HG03378 (cell line): ENCODE measurements around the gene COBL.

Experiments used
- ATAC-seq: cut with Tn5 transposase; IDR thresholded peaks from one replicate; pipeline ENCODE4 v1.9.1; 2021; ENCODE audit warnings: mild to moderate bottlenecking, moderate library complexity; ENCODE audit not compliant: unreplicated experiment

Gene COBL

DNA sequence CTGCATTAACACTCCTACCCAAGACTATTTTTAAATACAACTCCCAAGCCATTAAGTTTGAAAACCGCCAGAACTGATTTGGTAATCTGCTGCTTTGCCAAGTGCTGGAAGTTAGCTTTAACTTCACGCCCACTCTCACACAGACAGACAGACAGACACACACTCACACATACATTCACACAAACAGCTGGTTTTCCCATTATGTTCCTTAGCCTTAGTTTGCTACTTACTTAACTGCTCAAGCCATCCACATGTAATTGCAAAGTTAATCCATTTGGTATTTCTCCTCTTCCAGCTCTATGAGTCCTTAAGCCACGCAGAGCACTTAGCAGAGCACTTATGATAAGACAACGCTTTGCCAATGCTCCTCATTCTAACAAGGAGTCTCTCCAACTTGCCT, 8.3 kb downstream of the COBL start:
- ATAC-seq: no peak

DNA sequence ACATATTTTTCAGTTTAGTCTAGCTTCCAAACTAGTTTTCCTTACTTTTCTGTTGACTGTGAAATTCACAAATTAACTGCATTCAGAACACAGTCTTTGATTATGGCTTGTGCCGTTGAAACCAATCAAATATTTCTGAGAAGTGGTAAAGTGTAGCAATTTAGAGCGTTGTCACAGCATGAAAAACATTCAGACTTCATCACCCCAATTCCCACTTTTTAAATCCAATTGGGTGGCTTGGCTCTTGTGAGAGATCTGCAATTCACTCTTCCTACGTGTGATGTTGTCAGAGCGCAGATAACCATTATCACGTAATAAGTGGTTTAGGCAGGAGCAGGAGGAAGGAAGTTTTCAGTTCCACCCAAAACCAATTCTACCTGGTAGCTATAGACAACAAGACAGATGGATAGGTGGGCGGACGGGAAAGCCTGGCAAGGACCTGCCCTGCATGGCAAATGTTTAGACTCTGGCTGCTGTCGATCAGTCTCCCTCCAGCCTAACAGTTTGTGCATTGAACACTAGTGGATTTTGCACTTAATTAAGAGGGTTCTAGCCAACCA, 8.9 kb downstream of the COBL start:
- ATAC-seq: no peak

DNA sequence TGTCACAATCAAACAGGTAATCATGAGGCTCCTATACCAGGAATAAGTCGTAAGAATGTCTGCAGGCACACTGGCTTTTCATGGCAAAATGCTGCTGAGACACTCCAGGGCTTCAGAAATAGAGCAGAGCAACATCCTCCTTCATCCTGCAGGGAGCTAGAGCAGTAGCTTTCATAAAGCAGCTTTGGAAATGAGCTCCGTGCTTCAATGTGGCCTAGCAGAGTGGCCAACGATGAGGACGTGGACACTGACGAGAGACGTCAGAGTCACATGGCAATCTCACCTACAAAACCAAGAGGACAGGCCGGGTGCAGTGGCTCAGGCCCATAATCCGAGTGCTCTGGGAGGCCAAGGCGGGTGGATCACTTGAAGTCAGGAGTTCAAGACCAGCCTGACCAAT, 9.8 kb downstream of the COBL start:
- ATAC-seq: no peak

DNA sequence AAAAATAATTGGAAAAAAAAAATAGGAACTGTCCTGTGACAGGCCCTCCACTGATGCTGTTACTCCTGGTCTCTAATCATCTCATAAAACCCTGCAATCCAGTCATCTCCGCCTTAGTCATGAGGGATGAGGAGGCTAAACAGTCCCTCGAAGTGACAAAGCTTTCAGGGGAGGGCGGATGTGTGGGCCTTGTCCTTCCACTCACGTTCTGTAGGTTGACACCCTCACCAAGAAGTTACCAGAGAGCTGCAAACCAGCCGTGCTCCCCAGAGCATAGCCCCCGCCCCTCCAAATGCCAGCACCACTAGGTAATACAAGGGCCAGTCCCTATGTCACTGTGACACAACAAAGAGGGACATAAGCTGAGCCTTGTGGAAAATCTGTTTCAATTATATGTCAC, 11.9 kb downstream of the COBL start:
- no peak for ATAC-seq

DNA sequence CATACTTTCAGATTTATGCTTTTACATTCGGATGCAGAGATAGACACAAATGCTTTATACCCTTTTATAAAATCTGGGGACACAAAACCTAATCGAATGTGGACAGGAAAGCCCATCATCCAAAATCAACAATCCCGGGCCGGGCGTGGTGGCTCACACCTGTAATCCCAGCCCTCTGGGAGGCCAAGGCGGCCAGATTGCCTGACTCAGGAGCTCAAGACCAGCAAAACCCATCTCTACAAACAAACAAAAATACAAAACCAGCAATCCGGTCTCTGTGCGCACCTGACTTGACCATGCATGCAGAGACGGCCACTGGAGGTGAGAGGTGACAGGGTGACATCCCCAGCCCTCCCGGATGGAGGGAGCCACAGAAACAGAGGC, 13.5 kb downstream of the COBL start:
- ATAC-seq: no peak

DNA sequence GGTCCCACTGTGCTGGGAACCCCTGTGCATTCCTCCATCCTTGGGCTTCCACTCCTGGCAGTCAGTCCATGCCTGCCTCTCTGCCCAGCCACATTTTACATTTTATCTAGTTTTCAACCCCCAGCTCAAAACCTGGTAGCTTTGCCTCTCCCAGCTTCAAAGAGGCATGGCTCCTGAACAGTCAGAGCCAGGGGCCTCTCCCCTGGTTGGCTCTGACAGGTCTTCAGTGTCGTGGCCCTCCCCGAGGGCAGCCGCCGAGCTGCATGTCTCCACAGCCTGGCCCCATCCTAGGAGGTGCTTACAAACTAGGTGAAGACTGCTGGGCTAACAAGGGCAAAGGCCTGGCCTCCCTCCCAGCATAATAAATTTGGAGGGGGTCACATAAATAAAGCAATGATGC, 14.8 kb downstream of the COBL start:
- ATAC-seq: no peak

DNA sequence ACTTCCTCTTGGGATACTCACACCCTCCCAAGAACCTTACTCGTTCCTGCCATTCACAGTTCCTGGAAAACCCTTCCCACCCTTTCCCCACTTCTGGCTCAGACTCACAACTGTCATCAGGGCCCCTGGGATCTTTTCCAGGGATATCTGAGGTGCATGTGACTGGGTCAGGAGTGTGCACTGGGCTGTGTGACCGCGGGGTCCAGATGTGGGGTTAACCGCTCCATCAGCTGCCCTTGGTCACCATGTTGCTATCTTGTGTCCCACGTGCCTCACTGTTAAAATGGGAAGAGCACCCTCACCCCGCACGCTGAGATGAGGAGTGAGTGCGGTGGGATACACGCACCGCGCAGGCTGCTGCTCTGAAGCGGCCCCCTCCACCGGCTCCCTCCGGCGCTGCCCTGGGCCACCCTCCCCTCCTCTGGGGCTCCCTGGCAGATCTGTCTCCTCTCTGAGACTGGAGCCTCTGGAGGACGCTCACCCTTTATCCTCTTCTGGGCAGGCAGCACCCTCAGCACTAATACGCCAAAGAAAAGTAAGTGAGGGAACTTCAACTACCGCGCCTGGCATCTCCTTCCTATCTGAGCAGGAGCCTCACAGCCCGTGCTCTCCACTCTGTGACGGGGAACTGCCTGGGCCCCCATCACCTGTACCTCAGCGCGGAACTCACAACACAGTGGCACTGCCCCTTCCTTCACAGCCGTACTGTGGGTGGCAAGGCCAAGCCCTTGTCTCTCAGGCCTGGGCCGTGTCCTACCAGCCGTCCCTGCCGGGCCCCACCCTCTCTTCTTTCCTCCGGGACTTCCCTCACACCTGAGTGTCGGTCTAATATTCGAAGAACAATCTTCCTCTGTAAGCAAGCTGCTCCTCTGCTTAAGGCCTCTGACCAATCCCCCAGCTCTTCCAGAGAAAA, 15.6 kb downstream of the COBL start:
- ATAC-seq: no peak

DNA sequence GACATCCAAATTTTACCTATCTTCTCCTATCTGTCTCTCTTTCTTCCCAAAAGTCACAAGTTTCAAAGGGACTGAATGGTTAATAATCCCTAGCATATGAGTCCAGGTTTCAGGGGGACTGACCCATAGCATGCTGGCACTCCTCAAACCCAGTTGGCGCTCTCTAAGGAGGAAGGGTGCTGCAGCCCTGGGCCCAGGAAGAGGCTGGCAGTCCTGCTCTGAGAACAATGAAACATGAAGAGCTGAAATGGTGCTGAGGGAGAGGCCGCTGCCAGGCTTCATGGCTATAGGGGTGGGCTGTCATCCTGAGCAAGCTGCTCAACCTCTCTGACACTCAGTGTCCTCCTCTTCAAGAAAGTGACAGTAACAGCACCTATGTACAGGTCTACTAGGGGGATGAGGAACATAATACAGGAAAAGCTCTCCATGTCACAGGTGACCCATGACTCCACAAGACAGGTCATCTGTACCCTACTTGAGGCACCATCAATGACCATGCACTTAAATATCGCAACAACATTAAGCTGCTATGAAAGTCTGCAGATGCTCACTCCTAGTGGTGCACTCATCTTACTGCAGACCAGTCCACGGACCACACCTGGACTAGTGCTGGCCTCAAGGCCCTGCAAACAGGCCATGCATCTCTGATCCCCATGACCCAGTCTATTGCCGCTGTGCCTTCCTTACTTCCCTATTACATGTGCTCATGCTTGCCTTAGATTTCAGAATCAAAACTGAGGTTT, 17.0 kb downstream of the COBL start:
- no peak for ATAC-seq

DNA sequence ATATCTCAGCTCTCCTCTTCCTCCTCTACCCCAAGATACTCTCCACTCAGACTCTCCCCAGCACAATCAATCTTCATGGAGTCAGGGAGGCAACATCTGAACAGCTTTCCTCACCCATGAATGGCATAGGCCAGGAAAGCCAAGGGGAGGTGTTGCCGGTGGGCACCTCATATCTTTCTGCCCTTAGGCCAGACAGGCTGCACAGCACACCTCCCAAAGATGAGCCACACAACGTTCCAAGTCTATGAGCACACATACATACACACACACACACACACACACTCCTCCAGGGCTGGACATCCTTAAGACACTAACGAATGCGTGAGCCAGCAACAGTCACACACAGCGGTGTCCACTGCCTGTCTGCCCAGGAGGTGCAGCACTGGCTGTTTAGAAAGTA, 17.7 kb downstream of the COBL start:
- ATAC-seq: no peak

DNA sequence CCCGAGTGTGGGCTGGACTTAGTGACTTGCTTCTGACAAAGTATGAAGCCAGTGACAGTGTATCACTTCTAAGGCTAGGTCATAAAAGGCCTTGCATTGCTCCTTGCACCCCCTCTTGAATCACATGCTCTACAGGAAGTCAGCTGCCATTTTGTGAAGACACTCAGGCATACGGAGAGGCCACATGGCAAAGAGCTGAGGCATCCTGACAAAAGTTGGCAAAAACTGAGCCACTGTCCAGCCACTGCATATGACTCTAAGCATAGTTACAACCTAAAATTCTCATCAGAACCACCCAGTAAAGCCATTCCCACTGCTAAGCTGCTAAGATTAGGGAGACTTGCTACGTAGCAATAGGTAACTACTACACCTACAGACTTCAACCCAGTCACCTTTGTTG, 18.6 kb downstream of the COBL start:
- ATAC-seq: no peak

DNA sequence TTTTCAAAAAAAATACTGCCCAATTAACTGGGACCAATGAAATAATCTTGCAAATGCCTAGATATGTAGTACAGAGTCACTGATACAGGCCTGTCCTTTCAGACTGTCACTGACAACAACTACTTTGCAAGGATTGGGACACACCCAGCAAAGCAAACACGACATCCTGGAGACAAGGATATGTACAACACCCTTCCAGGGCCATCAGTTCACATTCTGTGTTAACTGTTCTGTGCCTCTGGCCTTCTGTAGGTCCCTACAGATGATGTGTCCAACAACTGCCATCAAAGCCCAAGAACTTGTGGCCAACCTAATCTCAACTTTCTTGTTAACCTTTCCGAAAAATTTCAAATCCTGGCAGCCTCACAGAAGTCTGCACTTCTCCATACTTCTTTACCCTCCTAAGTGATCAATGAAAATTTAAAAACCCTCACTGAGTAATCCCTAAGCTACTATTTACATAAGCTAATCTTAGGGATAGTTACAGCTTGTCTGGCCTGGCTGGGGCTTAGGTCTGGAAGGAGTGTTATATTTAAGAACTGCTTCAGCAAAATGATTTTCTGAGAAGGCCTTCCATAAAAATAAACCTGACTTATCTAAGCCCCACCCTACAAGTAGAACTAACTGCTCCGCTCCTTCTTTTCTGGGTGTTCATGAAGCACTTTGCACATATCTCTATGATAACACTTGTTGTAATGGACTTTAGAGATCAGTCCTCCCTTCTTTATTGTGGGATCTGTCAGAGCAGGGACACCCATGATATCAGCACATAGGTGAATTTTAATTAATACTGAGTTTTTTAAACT, 21.0 kb downstream of the COBL start:
- ATAC-seq: no peak

DNA sequence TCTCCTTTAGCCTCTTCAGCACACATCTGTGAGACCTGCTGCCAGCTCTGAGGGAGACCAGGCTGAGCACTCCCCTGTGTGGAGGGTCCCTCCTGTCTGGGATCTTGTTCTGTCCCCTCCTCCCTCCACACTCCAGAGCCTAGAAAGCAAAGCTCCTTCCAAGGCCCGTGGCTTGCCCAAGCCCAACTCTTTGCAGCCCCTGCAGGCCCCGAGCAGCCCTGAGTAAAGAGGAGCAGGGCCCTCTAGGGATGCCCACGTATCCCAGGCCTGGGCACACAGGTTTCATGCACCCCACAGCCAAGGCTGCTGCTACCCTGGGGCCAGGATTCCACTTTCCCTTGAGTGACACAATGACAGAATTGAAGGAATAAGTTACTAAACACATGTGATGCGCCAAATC, 24.0 kb downstream of the COBL start:
- no peak for ATAC-seq

DNA sequence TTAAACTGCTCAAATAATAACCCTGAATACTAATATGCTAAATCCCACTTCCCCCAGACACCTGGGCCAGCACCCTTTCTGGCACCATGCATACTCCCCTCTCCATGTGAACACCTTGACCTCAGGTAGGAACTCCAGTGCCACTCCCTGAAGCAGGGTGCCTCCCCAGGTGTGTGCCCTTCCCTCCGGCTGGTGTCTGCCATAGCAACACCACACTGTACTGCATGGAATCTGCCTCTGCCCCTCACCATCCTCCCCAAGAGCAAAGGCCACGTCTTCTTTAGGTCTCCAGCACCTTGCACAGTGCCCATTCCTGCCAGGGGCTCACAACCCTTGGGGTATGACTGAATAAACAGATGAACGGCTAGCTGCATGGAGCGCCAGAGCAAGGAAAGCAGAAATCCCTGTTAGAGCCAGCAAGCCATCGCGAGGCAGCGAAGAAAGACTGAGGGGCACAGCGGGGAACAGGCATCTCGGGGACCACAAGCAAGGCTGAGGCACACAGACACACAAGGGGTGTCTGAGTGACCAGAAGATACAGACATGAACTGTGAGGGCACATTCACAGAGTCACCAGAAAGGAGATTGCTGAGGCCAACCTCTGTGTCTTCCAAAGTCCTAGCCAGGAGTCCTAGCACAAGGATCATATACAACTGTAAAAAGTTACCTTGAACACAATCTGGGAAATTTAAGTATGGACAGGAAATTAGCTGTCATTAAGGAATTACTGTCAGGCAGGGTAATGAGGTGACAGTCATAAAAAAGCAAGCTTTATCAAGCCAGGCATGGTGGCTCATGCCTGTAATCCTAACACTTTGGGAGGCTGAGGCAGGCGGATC, 25.7 kb downstream of the COBL start:
- no peak for ATAC-seq

DNA sequence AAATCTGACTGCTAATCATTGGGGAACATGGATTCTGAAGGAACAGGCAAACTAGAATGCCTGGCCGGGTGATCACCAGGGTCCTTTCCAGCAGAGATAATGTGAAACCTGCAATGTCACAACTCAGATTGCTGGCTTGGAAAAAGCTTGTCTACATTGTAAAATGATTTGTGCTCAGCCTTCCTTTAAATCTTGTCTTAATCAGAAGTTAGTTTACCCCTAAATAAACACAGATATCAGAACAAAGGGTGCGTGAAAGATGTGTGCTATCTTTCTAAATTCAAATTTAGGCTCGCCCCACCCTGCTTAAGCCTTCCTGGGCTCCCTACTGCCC, 26.3 kb downstream of the COBL start:
- no peak for ATAC-seq

DNA sequence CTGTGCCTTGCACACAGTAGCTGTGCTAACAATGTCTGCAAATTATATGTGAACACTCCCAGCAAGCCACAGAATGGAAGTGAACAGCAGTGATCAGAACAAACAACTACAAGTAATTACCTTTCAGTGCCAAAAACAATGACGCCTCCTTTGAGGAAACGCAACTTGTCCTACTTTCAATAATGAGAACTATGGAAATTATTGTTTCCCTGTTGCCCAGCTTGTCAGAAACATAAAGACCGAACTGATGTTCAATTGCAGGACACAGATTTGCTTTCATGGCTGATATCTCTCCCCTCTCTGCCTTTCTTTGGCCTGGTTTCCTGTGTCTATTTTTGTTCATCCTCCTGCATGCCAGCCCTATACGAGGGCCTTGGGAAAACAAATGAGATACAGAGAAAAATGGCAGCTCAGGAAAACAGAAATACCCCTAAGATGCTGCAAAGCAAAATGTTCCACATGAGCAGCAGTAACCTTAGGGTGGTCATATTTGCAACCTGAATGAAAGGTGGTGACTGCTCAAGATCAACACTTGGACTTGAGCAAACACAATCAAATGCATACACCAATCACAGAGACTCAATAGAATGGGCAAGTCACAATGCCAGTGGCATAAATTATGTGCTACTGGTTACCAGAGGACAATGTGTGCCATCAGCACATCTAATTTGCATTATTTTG, 26.8 kb downstream of the COBL start:
- no peak for ATAC-seq

DNA sequence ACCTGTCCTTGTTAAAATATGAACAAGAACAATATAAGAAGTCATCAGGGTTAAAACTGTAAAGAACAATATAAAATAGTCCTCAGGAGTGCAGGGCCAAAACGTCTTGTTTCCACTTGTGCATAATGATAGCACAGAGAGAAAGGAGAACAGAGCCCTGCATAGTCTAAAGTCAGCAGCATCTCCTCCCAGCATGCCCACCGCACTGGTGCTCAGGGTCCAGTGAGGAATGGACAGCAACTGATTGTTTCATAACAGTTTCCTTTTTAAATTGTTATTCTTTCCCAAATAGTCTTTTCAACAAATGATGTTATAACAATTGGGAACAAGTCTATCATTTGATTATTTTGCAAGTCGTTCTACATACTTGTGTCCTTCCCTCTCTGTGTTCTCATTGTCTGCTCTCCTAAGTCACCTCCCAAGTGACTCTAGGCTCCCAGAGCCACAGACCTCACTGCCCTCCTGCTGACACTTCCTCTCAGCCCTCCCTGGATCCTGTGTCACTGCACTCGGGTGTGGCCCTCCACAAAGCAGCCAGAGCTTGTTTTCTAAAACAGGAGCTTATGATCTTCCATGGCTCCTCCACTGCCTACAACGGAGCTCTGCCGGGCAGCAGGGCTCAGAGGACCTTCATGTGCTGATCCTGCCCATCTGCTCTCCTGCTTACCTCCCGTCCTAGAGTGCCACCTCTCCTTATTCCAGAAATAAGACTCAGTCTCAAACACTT, 27.6 kb downstream of the COBL start:
- no peak for ATAC-seq

DNA sequence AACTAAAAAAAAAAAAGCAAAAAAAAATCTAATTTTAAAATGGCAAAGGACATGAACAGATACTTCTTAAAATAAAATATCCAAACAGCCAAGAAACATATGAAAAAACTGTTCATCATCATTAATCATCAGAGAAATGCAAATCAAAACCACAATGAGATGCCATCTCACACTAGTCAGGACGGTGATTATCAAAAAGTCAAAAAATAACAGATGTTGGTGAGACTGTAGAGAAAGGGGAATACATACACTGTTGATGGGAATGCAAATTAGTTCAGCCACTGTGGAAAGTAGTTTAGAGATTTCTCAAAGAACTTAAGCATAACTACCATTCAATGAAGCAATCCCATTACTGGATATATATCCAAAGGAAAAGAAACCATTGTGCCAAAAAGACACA, 30.2 kb downstream of the COBL start:
- ATAC-seq: no peak

DNA sequence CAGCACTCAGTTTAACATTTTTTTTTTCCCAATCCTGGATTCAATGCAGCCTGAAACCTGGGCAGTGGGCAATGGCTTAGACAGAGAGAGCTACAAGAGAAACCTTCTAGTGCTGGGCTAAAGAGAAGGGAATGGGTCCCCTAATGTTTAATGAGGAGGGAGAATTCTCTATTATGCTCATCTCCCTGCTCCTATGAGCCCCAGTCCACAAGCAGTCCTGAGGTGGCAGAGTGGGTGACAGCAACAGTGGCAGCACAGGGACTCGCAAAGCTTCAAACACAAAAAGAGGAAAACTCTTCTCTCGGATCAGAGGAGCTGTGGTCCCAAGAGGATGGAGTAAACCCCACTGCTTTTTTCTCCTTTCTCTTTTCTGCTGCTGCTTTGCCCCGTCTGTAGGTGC, 36.5 kb downstream of the COBL start:
- ATAC-seq: no peak

DNA sequence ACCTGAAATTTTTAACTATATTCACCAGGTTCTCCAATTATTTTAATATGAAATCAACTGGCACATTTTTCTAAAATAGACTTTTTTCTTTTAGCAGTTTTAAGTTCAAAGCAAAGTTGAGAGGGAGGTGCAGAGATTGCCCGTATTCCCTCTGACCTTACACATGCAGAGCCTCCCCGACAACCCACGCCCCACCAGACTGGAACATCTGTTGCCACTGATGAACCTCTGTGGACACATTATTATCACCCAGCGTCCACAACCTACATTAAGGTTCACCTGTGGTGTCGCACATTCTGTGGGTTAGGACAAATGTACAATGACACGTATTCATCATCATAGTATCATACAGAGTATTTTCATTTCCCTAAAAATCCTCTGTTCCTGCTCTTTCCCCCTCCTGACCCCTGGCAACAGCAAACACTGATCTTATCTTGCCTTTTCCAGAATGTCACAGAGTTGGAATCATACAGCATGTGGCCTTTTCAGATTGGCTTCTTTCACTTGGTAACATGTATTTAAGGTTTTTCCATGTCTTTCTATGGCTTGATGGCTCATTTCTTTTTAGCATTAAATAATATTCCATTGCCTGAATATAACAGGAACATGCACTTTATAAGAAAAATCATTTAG, 37.1 kb downstream of the COBL start:
- ATAC-seq: no peak
